HG03558 (cell line): ENCODE results near the gene ADAMTS9.
A peak's percentile ranks its signal among the peaks of the same experiment; 100 is the strongest.
"Not testable (repeated sequence)": the region's sequence is repeated elsewhere in the genome, so short reads cannot be mapped to it uniquely, and the experiment has no call there.

Source experiments
- ATAC-seq: cut with Tn5 transposase; IDR thresholded peaks from one replicate; pipeline ENCODE4 v1.9.1; 2021; ENCODE audit warnings: moderate number of reproducible peaks; ENCODE audit not compliant: unreplicated experiment; ENCODE audit errors: extremely low read depth

The ADAMTS9 gene

DNA sequence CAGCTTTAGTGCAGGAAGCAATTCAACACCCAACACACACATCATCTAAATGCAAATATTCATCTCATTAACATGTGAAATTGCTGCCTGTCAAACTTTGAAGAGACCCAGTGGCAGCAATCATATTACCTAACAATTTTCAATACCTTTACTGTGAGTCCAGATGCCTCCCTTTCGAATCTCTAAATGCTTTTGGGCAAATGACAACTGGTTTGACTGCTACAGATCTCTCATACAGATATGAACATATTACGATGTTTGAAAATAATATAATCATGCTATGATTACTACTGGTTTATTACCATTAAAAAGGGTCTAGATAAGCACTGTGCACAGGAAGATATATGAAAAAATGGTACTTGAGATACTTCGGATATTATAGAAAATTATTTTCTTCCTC lies 137.9 kb downstream of the ADAMTS9 start:
- ATAC-seq: no peak

DNA sequence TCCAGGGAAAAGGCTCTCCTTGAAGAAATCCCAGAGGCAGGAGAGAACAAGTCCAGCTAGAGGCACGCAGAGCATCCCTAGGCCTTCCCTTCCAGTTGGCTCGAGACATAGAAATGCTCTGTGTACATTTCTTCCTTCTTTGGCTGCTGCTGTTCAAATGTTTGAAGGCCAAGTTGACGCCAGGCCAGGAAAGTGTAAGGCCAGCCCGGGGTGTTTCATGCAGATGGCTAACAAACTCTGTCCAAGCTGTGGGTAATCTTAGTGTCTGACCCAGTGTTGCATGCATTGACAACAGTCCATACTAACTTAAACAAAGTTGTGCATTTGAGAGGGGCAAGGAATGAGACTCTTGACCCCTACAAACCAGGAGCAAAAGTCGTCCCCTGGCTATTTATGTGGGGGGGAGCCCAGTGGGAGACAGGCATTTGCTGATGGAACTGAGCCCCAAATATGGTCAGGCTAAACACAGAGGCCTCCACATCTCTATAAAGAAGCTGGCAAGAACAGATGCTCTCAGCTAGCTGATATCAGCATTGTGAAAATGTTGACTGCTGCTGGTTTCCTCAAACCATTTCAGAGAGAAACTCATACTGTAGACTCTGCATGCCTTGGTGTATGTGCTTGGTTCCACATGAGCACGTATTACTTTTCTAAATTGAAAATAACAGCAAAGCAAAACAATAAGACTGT lies 139.5 kb downstream of the ADAMTS9 start:
- ATAC-seq: no peak

DNA sequence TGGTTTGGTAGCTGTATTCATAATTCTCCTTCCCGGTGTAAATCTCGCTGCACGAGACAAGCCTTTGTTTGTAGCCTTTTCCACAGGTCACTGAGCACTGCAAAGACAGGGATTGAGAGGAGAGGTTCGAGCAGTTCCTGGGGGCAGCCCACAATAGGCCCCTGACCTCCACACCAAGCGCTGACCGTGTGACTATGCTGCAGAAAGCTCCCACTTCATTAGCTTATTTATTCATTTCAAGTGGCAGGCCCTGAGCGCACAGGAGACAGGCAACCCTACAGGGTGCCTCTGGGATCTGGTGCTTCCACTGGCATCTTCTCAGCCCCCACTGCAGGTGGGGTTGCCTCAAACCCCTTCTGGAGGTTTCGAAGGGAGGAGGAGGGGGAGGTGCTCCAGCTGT lies 140.9 kb downstream of the ADAMTS9 start:
- no peak for ATAC-seq

DNA sequence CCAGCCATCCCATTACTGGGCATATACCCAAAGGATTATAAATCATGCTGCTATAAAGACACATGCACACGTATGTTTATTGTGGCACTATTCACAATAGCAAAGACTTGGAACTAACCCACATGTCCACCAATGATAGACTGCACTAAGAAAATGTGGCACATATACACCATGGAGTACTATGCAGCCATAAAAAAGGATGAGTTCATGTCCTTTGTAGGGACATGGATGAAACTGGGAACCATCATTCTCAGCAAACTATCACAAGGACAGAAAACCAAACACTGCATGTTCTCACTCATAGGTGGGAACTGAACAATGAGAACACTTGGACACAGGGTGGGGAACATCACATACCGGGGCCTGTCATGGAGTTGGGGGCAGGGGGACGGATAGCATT lies 142.6 kb downstream of the ADAMTS9 start:
- ATAC-seq: not testable (repeated sequence)

DNA sequence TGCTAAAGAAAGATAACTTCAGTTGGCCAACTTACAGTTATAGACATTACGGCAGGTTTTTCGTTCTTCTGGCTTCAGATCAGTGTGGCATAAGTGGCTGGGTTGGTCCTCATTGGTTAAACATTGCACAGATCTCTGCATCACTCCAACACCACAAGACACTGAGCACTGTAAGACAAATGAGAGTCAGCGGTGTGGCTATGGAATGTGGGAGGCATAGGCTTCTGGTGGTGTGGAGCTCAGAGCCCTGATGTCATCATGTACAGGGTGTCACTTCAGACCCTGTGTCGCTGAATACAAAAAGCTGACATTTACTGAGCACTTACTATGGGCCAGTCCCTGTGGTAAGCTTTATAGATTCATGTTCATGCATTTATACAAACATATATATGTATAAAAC lies 146.0 kb downstream of the ADAMTS9 start:
- no peak for ATAC-seq

GRCh38 chr3:64539451-64540196 lies 148.2 kb downstream of the ADAMTS9 start:
- no peak for ATAC-seq

DNA sequence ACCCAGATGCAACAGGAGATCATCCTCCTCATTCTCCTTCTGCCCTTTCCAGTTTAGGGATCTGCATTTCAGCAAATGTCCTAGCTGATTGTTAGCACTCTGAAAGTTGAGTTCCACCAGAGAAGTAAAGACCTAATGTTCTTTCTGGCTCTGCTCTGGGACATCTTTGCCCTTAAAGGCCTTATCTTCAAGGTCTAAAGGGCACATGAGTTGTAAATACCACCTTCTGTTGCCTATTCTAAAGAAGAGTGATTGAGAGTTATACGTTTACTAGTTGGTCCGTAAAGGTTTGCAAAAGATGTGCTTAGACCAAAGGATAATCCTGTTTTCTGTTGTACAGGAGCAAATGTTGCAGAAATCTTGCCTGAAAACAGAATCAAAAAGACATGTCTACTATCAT lies 151.6 kb downstream of the ADAMTS9 start:
- no peak for ATAC-seq

GRCh38 chr3:64533617-64534317 lies 154.0 kb downstream of the ADAMTS9 start:
- peak; percentile 76 for ATAC-seq

- no peak for ATAC-seq
Observed at GRCh38 chr3:64530434-64531049, 157.3 kb downstream of the ADAMTS9 start.

GRCh38 chr3:64523324-64523723 lies 164.5 kb downstream of the ADAMTS9 start:
- ATAC-seq: no peak

- ATAC-seq: no peak
Observed at GRCh38 chr3:64520334-64520733, 167.5 kb downstream of the ADAMTS9 start.

DNA sequence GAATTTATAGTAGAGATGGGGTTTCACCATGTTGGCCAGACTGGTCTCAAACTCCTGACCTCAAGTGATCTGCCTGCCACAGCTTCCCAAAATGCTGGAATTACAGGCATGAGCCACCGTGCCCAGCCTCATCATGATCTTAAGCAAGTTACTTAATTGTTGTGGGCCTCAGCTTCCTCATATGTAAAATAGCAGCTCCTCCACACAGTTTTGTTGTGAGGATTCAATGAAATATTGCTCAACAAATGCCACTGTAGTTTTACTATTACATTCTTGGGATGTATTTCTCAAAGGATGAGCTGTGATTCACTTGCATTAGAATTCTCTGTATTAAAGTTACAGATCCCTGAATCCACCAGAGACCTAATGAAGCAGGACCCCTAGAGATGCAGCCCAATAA lies 168.8 kb downstream of the ADAMTS9 start:
- ATAC-seq: no peak

DNA sequence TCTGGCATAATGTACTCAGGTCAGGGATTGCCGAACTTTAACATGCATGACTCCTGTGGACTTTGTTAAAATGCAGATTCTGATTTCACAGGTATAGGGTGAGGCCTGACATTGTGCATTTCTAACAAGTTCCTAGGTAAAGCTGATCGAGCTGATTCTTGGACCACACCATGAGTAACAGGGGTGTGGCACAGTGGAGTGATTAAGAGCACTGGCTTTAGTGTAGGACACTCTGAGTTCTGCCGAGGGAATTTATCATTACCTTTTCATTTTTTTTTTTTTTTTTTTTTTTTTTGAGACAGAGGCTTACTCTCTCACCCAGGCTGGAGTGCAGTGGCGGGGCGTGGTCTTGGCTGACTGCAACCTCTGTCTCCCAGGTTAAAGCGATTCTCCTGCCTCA lies 169.3 kb downstream of the ADAMTS9 start:
- no peak for ATAC-seq

- no peak for ATAC-seq
Observed at GRCh38 chr3:64514889-64515288, 172.9 kb downstream of the ADAMTS9 start.

- no peak for ATAC-seq
Observed at GRCh38 chr3:64509206-64509605, 178.6 kb downstream of the ADAMTS9 start.

- ATAC-seq: no peak
Observed at GRCh38 chr3:64508140-64508539, 179.7 kb downstream of the ADAMTS9 start.

GRCh38 chr3:64506255-64506654 lies 181.5 kb downstream of the ADAMTS9 start:
- no peak for ATAC-seq

GRCh38 chr3:64505419-64505818 lies 182.4 kb downstream of the ADAMTS9 start:
- ATAC-seq: no peak

- ATAC-seq: no peak
Observed at GRCh38 chr3:64502284-64502683, 185.5 kb downstream of the ADAMTS9 start.

DNA sequence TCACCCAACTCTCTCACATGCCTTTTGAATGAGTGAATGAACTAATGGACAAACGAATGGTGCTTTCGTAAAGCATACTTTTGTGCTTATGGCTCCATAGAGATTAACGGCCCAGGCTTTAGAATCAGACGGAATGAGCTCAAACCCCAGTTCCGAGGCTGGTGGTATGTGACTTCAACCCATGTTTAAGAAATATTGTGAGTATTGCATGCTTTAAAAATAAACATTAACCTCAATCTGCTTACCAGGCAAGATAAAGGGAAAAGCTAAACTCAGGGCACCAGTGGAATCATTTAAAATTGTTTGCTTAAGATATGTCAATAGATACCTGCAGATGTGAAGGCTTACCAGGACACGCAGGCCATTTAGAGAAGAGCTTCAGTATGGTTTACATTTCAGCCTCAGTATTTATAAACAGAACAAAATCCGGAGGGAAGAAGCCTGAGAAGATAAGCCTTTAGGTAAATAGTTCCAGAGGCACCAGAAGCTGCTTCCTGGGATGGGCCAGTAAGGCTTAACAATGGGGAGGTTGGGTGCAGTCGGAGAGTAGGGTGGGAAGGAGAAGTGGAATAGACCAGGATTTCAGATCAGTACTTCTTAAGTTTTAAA lies 186.4 kb downstream of the ADAMTS9 start:
- ATAC-seq: no peak
